DND-41 (cell line): ENCODE results near the gene STEAP1B.
A peak's percentile ranks its signal among the peaks of the same experiment; 100 is the strongest.

ENCODE experiments used
- ATAC-seq: fragments of 200-7000 bp; cut with Tn5 transposase; 3 replicates; pipeline ENCODE4 v1.9.1; 2021; ENCODE audit warnings: low read depth; ENCODE audit not compliant: insufficient read depth
- DNase-seq: peaks from one replicate; pipeline ENCODE4 v3.0.0-alpha.2; 2020
- H2AFZ ChIP-seq: 2 replicates; pipeline ENCODE4 v1.6.0; 2012; ENCODE audit warnings: low read depth, low read length
- H3K27ac ChIP-seq: 2 replicates; pipeline ENCODE4 v1.5.1; 2012; ENCODE audit warnings: low read length, inconsistent platforms
- H3K27me3 ChIP-seq: fragments of 200-600 bp; sonication (generic); 2 replicates; pipeline ENCODE4 v1.6.0; 2012; ENCODE audit warnings: low read length, mild to moderate bottlenecking, inconsistent platforms; ENCODE audit not compliant: insufficient read depth, poor library complexity
- H3K36me3 ChIP-seq: 2 replicates; pipeline ENCODE4 v1.5.1; 2012; ENCODE audit warnings: low read length, inconsistent platforms; ENCODE audit not compliant: insufficient read depth
- H3K4me1 ChIP-seq: 2 replicates; pipeline ENCODE4 v1.5.1; 2012; ENCODE audit warnings: mild to moderate bottlenecking, low read length; ENCODE audit not compliant: insufficient read depth
- H3K4me2 ChIP-seq: 2 replicates; pipeline ENCODE4 v1.6.0; 2012; ENCODE audit warnings: mild to moderate bottlenecking, moderate library complexity, low read length, inconsistent platforms; ENCODE audit not compliant: insufficient read depth
- H3K4me3 ChIP-seq, 2 experiments: fragments of 200-600 bp in 1 of 2; shearing (Covaris generic) in 1 of 2; 2 replicates each; pipeline ENCODE4 v1.5.1; 2012 to 2016; ENCODE audit warnings: inconsistent platforms in 2 of 2, low read length in 2 of 2, mild to moderate bottlenecking in 2 of 2, low read depth in 1 of 2, moderate library complexity in 1 of 2
- H3K79me2 ChIP-seq: 2 replicates; pipeline ENCODE4 v1.6.0; 2012; ENCODE audit warnings: low read length, inconsistent platforms; ENCODE audit not compliant: insufficient read depth
- H3K9ac ChIP-seq: 2 replicates; pipeline ENCODE4 v1.6.0; 2012; ENCODE audit warnings: low read depth, mild to moderate bottlenecking, inconsistent platforms, low read length, moderate library complexity
- H3K9me3 ChIP-seq: 2 replicates; pipeline ENCODE4 v1.5.1; 2012; ENCODE audit warnings: low read length, moderate library complexity, mild to moderate bottlenecking, inconsistent platforms; ENCODE audit not compliant: insufficient read depth, severe bottlenecking
- H4K20me1 ChIP-seq: 2 replicates; pipeline ENCODE4 v1.6.0; 2012; ENCODE audit warnings: low read length; ENCODE audit not compliant: insufficient read depth
- CTCF ChIP-seq: IDR thresholded peaks from 2 replicates; pipeline ENCODE4 v1.5.1; 2012; ENCODE audit warnings: borderline replicate concordance, low read length, moderate library complexity, mild to moderate bottlenecking; ENCODE audit not compliant: poor library complexity, severe bottlenecking; ENCODE audit errors: extremely low read depth
- EZH2 ChIP-seq: IDR thresholded peaks from 3 replicates; pipeline ENCODE4 v1.6.1; 2012; ENCODE audit warnings: borderline replicate concordance, low read depth, mild to moderate bottlenecking, moderate library complexity, low read length, inconsistent platforms; ENCODE audit not compliant: severe bottlenecking

Gene STEAP1B

DNA sequence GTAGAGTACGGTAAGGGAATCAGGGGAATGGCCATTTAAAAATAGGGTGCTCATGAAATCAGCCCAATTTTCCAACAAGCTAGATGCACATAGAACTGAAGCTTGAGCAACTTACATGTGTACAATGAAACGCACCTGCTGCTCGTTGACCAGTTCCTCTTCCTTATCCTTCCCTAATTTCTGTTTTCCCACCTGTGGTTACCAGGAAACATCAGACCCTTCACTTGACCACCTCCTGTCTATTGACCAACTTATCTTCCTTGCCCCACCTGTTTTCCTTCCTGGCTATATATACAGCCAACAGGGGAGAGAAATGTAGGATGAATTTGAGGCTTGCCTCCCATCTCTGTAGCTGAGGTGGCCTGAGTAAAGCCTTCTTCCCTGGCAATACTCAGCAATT, 105.2 kb downstream of the STEAP1B start:
- DNase-seq (no peak), ATAC-seq (no peak)
- peaks cover 10% of the 10 kb centered on the region for H3K4me1 ChIP-seq
- H3K36me3 ChIP-seq: no peaks in the 10 kb centered on the region
- H3K79me2 ChIP-seq: no peaks in the 10 kb centered on the region
- H4K20me1 ChIP-seq: no peaks in the 10 kb centered on the region
- no peak overlapping the region for H2AFZ ChIP-seq
- no peak overlapping the region for H3K27ac ChIP-seq
- no peak overlapping the region for H3K4me2 ChIP-seq
- no peaks in the 10 kb centered on the region for H3K9me3 ChIP-seq
- H3K4me3 ChIP-seq: no peak overlapping the region
- no peak overlapping the region for H3K9ac ChIP-seq
- TF ChIP-seq EZH2: no peak
- TF ChIP-seq CTCF: no peak
- no peaks in the 10 kb centered on the region for H3K27me3 ChIP-seq

DNA sequence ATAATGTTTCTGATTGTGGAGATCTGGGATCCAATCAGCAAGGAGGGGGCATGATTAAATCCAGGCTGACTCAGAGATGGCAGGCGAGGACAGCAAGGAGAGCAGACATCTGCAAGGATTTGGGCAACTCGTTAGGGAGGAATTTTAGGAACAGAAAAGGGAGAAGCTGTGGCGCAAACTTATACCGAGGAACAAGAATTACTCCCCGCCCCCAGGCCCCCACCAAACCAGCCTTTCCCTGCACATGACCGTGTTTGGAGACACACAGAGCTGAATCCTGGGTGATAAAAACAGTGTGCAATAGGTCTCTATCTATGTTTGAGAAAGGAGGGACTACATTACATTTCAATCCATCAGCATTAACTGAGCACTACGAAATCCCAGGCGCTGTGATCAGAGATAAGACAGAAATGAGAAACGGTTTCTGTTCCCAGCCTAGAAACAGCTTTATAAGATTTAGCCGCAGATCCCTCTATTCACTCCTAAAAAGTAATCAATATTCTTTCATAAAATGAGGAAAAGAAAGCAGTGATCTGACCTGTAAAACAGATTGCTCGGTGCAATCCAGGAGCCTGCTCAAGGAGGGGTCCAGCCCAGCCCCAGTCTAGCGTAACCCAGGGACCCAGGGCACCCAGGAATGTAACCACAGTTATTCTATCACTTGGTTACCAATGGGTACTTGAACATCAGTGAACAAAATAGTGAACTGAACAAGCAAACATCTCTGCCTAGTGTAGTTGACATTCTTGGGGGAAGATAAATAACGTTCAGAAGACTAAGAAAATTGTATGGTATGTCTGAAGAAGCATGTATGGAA, 105.9 kb downstream of the STEAP1B start:
- peaks cover 10% of the 10 kb centered on the region for H3K4me1 ChIP-seq
- H3K9ac ChIP-seq: no peak overlapping the region
- no peak for DNase-seq
- H3K36me3 ChIP-seq: no peaks in the 10 kb centered on the region
- no peak for TF ChIP-seq EZH2
- TF ChIP-seq CTCF: no peak
- H3K4me3 ChIP-seq: no peak overlapping the region
- no peak overlapping the region for H3K4me2 ChIP-seq
- no peak overlapping the region for H3K27ac ChIP-seq
- H3K9me3 ChIP-seq: no peaks in the 10 kb centered on the region
- ATAC-seq: no peak
- H3K27me3 ChIP-seq: no peaks in the 10 kb centered on the region
- H3K79me2 ChIP-seq: no peaks in the 10 kb centered on the region
- no peaks in the 10 kb centered on the region for H4K20me1 ChIP-seq
- H2AFZ ChIP-seq: no peak overlapping the region

- Histone ChIP-seq H4K20me1 (no peaks in the 10 kb centered on the region), H3K79me2 (no peaks in the 10 kb centered on the region), H3K9ac (no peak overlapping the region), H3K4me3 (no peak overlapping the region), H3K36me3 (no peaks in the 10 kb centered on the region), H3K4me1 (peaks cover 23% of the 10 kb centered on the region), H3K4me2 (no peak overlapping the region), H3K27ac (no peak overlapping the region), H2AFZ (0 out of 2 replicates have a peak overlapping the region, but pooled peaks have one; percentile 26), H3K9me3 (no peaks in the 10 kb centered on the region), H3K27me3 (no peaks in the 10 kb centered on the region)
- DNase-seq (no peak), ATAC-seq (no peak)
- no peak for TF ChIP-seq EZH2
- no peak for TF ChIP-seq CTCF
Measured at GRCh38 chr7:22390516-22390915, 109.5 kb downstream of the STEAP1B start.

- Histone ChIP-seq H3K27me3 (no peaks in the 10 kb centered on the region), H3K9ac (no peak overlapping the region), H4K20me1 (no peaks in the 10 kb centered on the region), H3K9me3 (no peaks in the 10 kb centered on the region), H2AFZ (no peak overlapping the region), H3K4me1 (peaks cover 29% of the 10 kb centered on the region), H3K79me2 (no peaks in the 10 kb centered on the region), H3K4me2 (no peak overlapping the region), H3K36me3 (no peaks in the 10 kb centered on the region), H3K27ac (no peak overlapping the region), H3K4me3 (no peak overlapping the region)
- TF ChIP-seq CTCF (no peak), EZH2 (no peak)
- ATAC-seq (no peak), DNase-seq (no peak)
Measured at GRCh38 chr7:22389892-22390291, 110.1 kb downstream of the STEAP1B start.
